HEK293 (cell line): ENCODE measurements around the gene B4GALT1.

ENCODE experiments used
- CTCF ChIA-PET: fragments of 350-600 bp; formaldehyde crosslinking; extraction: SDS; loops from one replicate; lab custom pipeline; 2021; ENCODE audit warnings: antibody characterized with exemption; lab: Yijun Ruan, JAX
- POLR2A ChIA-PET: fragments of 300-600 bp; formaldehyde crosslinking; extraction: SDS; loops from one replicate; lab custom pipeline; 2020; ENCODE audit warnings: antibody characterized with exemption, inconsistent platforms; lab: Yijun Ruan, JAX
- H3K27ac ChIP-seq: fragments of 200-500 bp; sonication (Bioruptor generic); 2 replicates; pipeline ENCODE4 v1.5.1; 2014; ENCODE audit warnings: low read depth, low read length, control low read depth, inconsistent platforms; ENCODE audit errors: extremely low read depth
- H3K36me3 ChIP-seq, 2 experiments: fragments of 200-500 bp in 1 of 2; sonication (Bioruptor generic) in 1 of 2; 1 replicate in 1 of 2; 2 replicates in 1 of 2; pipeline ENCODE4 v1.5.1; 2014 to 2017; ENCODE audit warnings: inconsistent platforms in 2 of 2, low read length in 2 of 2; ENCODE audit not compliant: control insufficient read depth in 2 of 2, insufficient read depth in 1 of 2
- H3K4me1 ChIP-seq: fragments of 200-500 bp; sonication (Bioruptor generic); 2 replicates; pipeline ENCODE4 v1.5.1; 2014; ENCODE audit warnings: mild to moderate bottlenecking, low read length, inconsistent platforms; ENCODE audit not compliant: control insufficient read depth, insufficient read depth
- H3K4me3 ChIP-seq: 2 replicates; pipeline ENCODE4 v1.5.1; 2011; ENCODE audit warnings: low read depth, mild to moderate bottlenecking, control low read depth, low read length, moderate library complexity
- H3K9me3 ChIP-seq: fragments of 200-500 bp; sonication (Bioruptor generic); 2 replicates; pipeline ENCODE4 v1.5.1; 2014; ENCODE audit warnings: low read depth, low read length, inconsistent platforms; ENCODE audit not compliant: control insufficient read depth, insufficient read depth
- BCL11B ChIP-seq: fragments of 450-650 bp; formaldehyde crosslinking; IDR thresholded peaks from 2 replicates; pipeline ENCODE4 v1.5.1; 2016; ENCODE audit warnings: low read depth, missing biosample characterization, missing genetic modification characterization
- GLIS1 ChIP-seq: fragments of 450-650 bp; formaldehyde crosslinking; IDR thresholded peaks from 2 replicates; pipeline ENCODE4 v1.5.1; 2016; ENCODE audit warnings: missing biosample characterization, missing genetic modification characterization
- HIC1 ChIP-seq: fragments of 450-650 bp; formaldehyde crosslinking; IDR thresholded peaks from 2 replicates; pipeline ENCODE4 v1.5.1; 2016; ENCODE audit warnings: missing biosample characterization, missing genetic modification characterization
- OVOL3 ChIP-seq: fragments of 450-650 bp; formaldehyde crosslinking; IDR thresholded peaks from 2 replicates; pipeline ENCODE4 v1.5.1; 2016; ENCODE audit warnings: missing biosample characterization, missing genetic modification characterization
- PRDM1 ChIP-seq: fragments of 450-650 bp; formaldehyde crosslinking; IDR thresholded peaks from 2 replicates; pipeline ENCODE4; 2016; ENCODE audit warnings: missing biosample characterization, missing genetic modification characterization
- PRDM6 ChIP-seq: fragments of 450-650 bp; formaldehyde crosslinking; IDR thresholded peaks from 2 replicates; pipeline ENCODE4 v1.5.1; 2017; ENCODE audit warnings: missing biosample characterization, missing genetic modification characterization
- REPIN1 ChIP-seq: fragments of 450-650 bp; formaldehyde crosslinking; IDR thresholded peaks from 2 replicates; pipeline ENCODE4 v1.5.1; 2017; ENCODE audit warnings: missing biosample characterization, missing genetic modification characterization, low read depth
- SCRT1 ChIP-seq: fragments of 450-650 bp; formaldehyde crosslinking; IDR thresholded peaks from 2 replicates; pipeline ENCODE4 v1.5.1; 2016; ENCODE audit warnings: missing biosample characterization, missing genetic modification characterization, borderline replicate concordance
- ZBTB21 ChIP-seq: fragments of 450-650 bp; formaldehyde crosslinking; IDR thresholded peaks from 2 replicates; pipeline ENCODE4 v1.5.1; 2017; ENCODE audit warnings: missing biosample characterization, missing genetic modification characterization
- ZBTB44 ChIP-seq: fragments of 450-650 bp; IDR thresholded peaks from 2 replicates; pipeline ENCODE4 v1.5.1; 2018; ENCODE audit warnings: missing biosample characterization, mild to moderate bottlenecking, missing genetic modification characterization
- ZEB2 ChIP-seq: fragments of 450-650 bp; formaldehyde crosslinking; IDR thresholded peaks from 2 replicates; pipeline ENCODE4 v1.5.1; 2016; ENCODE audit warnings: missing biosample characterization, missing genetic modification characterization
- ZFP3 ChIP-seq: fragments of 450-650 bp; formaldehyde crosslinking; IDR thresholded peaks from 2 replicates; pipeline ENCODE4 v1.5.1; 2016; ENCODE audit warnings: low read depth, missing biosample characterization, missing genetic modification characterization
- ZNF10 ChIP-seq: fragments of 450-650 bp; formaldehyde crosslinking; IDR thresholded peaks from 2 replicates; pipeline ENCODE4 v1.5.1; 2017; ENCODE audit warnings: missing biosample characterization, missing genetic modification characterization
- ZNF146 ChIP-seq: fragments of 450-650 bp; formaldehyde crosslinking; IDR thresholded peaks from 2 replicates; pipeline ENCODE4 v1.5.1; 2016; ENCODE audit warnings: missing biosample characterization, missing genetic modification characterization
- ZNF221 ChIP-seq: fragments of 450-650 bp; formaldehyde crosslinking; IDR thresholded peaks from 2 replicates; pipeline ENCODE4 v1.5.1; 2017; ENCODE audit warnings: missing biosample characterization, missing genetic modification characterization, borderline replicate concordance
- ZNF223 ChIP-seq: fragments of 450-650 bp; formaldehyde crosslinking; IDR thresholded peaks from 2 replicates; pipeline ENCODE4 v1.5.1; 2016; ENCODE audit warnings: missing biosample characterization, missing genetic modification characterization
- ZNF341 ChIP-seq: fragments of 450-650 bp; formaldehyde crosslinking; IDR thresholded peaks from 2 replicates; pipeline ENCODE4; 2016; ENCODE audit warnings: low read depth, missing biosample characterization, missing genetic modification characterization
- ZNF350 ChIP-seq: fragments of 450-650 bp; formaldehyde crosslinking; IDR thresholded peaks from 2 replicates; pipeline ENCODE4 v1.5.0; 2017; ENCODE audit warnings: missing biosample characterization, mild to moderate bottlenecking, missing genetic modification characterization
- ZNF398 ChIP-seq: fragments of 450-650 bp; formaldehyde crosslinking; IDR thresholded peaks from 2 replicates; pipeline ENCODE4 v1.5.1; 2017; ENCODE audit warnings: missing biosample characterization, missing genetic modification characterization
- ZNF416 ChIP-seq: fragments of 450-650 bp; formaldehyde crosslinking; IDR thresholded peaks from 2 replicates; pipeline ENCODE4 v1.5.1; 2016; ENCODE audit warnings: missing biosample characterization, missing genetic modification characterization
- ZNF623 ChIP-seq: fragments of 450-650 bp; formaldehyde crosslinking; IDR thresholded peaks from 2 replicates; pipeline ENCODE4 v1.5.1; 2016; ENCODE audit warnings: missing biosample characterization, missing genetic modification characterization

Gene B4GALT1

GRCh38 chr9:33185406-33185805 lies 18.3 kb upstream of the B4GALT1 start:
- ChIA-PET POLR2A (interaction anchor here (1.1 to 1.3 kb wide), 2 partner anchors 18 to 160 kb away, joined by 4 read pairs; partner anchors contain the start of genes B4GALT1 and DNAJA1), CTCF (interaction anchor here (0.6 to 1.2 kb wide), 3 partner anchors 13 to 207 kb away, joined by 3 to 4 read pairs (median 4); no protein-coding TSS in a partner anchor)
- H3K27ac ChIP-seq, result no peak overlapping the region
- H3K4me1 ChIP-seq, result no peaks in the 10 kb centered on the region
- H3K9me3 ChIP-seq, result no peaks in the 10 kb centered on the region
- no peaks in the 10 kb centered on the region for H3K36me3 ChIP-seq
- no peak overlapping the region for H3K4me3 ChIP-seq
- TF ChIP-seq ZEB2 (tag by site-specific recombination), result no peak
- TF ChIP-seq, all 188 proteins: peak for 0

- POLR2A ChIA-PET, result interaction anchor here (1.1 to 1.3 kb wide), 2 partner anchors 18 to 160 kb away, joined by 4 read pairs; partner anchors contain the start of genes B4GALT1 and DNAJA1
- Histone ChIP-seq H3K27ac (no peak overlapping the region), H3K4me1 (no peaks in the 10 kb centered on the region), H3K4me3 (no peak overlapping the region), H3K9me3 (no peaks in the 10 kb centered on the region), H3K36me3 (no peaks in the 10 kb centered on the region)
- TF ChIP-seq REPIN1 (tag by site-specific recombination) (no peak), BCL11B (tag by site-specific recombination) (no peak), PRDM1 (tag by site-specific recombination) (no peak), ZNF221 (tag by site-specific recombination) (no peak), ZNF398 (no peak), ZNF146 (no peak), ZFP3 (tag by site-specific recombination) (no peak), HIC1 (no peak), ZNF623 (tag by site-specific recombination) (no peak), SCRT1 (tag by site-specific recombination) (no peak), ZNF350 (tag by site-specific recombination) (no peak), ZBTB21 (tag by site-specific recombination) (no peak)
- CTCF ChIA-PET, result interaction anchor here (0.8 to 1.2 kb wide), 4 partner anchors 13 to 41 kb away, joined by 3 to 4 read pairs (median 4); no protein-coding TSS in a partner anchor
Measured at GRCh38 chr9:33184963-33185362, 17.8 kb upstream of the B4GALT1 start.

GRCh38 chr9:33182519-33182918 lies 15.4 kb upstream of the B4GALT1 start:
- H3K9me3 ChIP-seq, result no peaks in the 10 kb centered on the region
- H3K27ac ChIP-seq, result no peak overlapping the region
- H3K4me3 ChIP-seq, result no peak overlapping the region
- ChIA-PET POLR2A (no interaction called here), CTCF (no interaction called here)
- no peaks in the 10 kb centered on the region for H3K4me1 ChIP-seq
- H3K36me3 ChIP-seq, result no peaks in the 10 kb centered on the region
- TF ChIP-seq ZBTB44 (tag by site-specific recombination), result no peak
- no peak for TF ChIP-seq ZNF416 (tag by site-specific recombination)
- TF ChIP-seq ZNF223, result no peak
- TF ChIP-seq GLIS1, result no peak
- TF ChIP-seq ZNF10, result no peak
- TF ChIP-seq PRDM6 (tag by site-specific recombination), result no peak
- no peak for TF ChIP-seq OVOL3 (tag by site-specific recombination)
- no peak for TF ChIP-seq ZNF341
- no peak for TF ChIP-seq HIC1
